Stimulated activated CD4-positive, alpha-beta T cell treated with anti-CD3 and anti-CD28 coated beads, Interleukin-1b, Interleukin-23, amount 100 ng/mL, for 4 hours (primary cell): Measurements from ENCODE around the gene CHRM1.
A peak's percentile ranks its signal among the peaks of the same experiment; 100 is the strongest.

Experiments
- DNase-seq, 2 donors: peaks; one replicate each; pipeline ENCODE4 v3.0.0-alpha.2; 2020; ENCODE audit warnings: low read depth in 2 of 2

Gene CHRM1

GRCh38 chr11:62925745-62926679 lies 4.8 kb upstream of the CHRM1 start:
- no peak for DNase-seq

GRCh38 chr11:62925308-62925707 lies 4.1 kb upstream of the CHRM1 start:
- DNase-seq = no peak

- no peak for DNase-seq
These were observed 2.6 kb upstream of the CHRM1 start for GRCh38 chr11:62923601-62924411.

- peak; percentile 34 to 40 for DNase-seq
These were observed 1.7 kb upstream of the CHRM1 start for GRCh38 chr11:62922653-62923431.

- no peak for DNase-seq
These were observed 1.0 kb upstream of the CHRM1 start for GRCh38 chr11:62922189-62922589.

- no peak for DNase-seq
These were observed 518 bp upstream of the CHRM1 start for GRCh38 chr11:62921573-62922188.

- no peak for DNase-seq
These were observed 1.1 kb downstream of the CHRM1 start for GRCh38 chr11:62919898-62920640.

GRCh38 chr11:62919476-62919875 lies 1.7 kb downstream of the CHRM1 start:
- no peak for DNase-seq

- no peak for DNase-seq
These were observed 2.6 kb downstream of the CHRM1 start for GRCh38 chr11:62918531-62918930.

- no peak for DNase-seq
These were observed 3.2 kb downstream of the CHRM1 start for GRCh38 chr11:62917906-62918502.

- no peak for DNase-seq
These were observed 6.7 kb downstream of the CHRM1 start for GRCh38 chr11:62914416-62914815.

- no peak for DNase-seq
These were observed 8.9 kb downstream of the CHRM1 start for GRCh38 chr11:62912268-62912667.

- DNase-seq = no peak
These were observed 9.7 kb downstream of the CHRM1 start for GRCh38 chr11:62911137-62912130.

GRCh38 chr11:62910141-62910882 lies 10.9 kb downstream of the CHRM1 start:
- DNase-seq = no peak

GRCh38 chr11:62909107-62909894 lies 11.9 kb downstream of the CHRM1 start:
- DNase-seq = peak in 1 of 2 donors; percentile 23

GRCh38 chr11:62908468-62909072 lies 12.6 kb downstream of the CHRM1 start:
- no peak for DNase-seq

- DNase-seq = peak; percentile 69 to 78
These were observed 15.1 kb downstream of the CHRM1 start for GRCh38 chr11:62905927-62906531.
